MM.1S (cell line): ENCODE results near the gene PACS2.

ENCODE experiments used
- DNase-seq: peaks from one replicate; pipeline ENCODE4 v3.0.0-alpha.2; 2015
- H2AFZ ChIP-seq: fragments of 300-600 bp; sonication (generic); 2 replicates; pipeline ENCODE4 v1.6.0; 2016; ENCODE audit warnings: antibody characterized with exemption, low read length
- H3F3A ChIP-seq: fragments of 300-600 bp; sonication (generic); 2 replicates; pipeline ENCODE4 v1.6.1; 2016; ENCODE audit warnings: mild to moderate bottlenecking, antibody characterized with exemption, low read length, moderate library complexity, mixed read lengths; ENCODE audit not compliant: insufficient read depth
- H3K27ac ChIP-seq: fragments of 300-600 bp; sonication (generic); 2 replicates; pipeline ENCODE4 v1.5.1; 2016; ENCODE audit warnings: mild to moderate bottlenecking, low read length
- H3K27me3 ChIP-seq: fragments of 300-600 bp; sonication (generic); replicated peaks from 2 replicates; pipeline ENCODE4 v1.6.0; 2016; ENCODE audit warnings: low read length; ENCODE audit not compliant: insufficient read depth
- H3K36me3 ChIP-seq: fragments of 300-600 bp; sonication (generic); replicated peaks from 2 replicates; pipeline ENCODE4 v1.6.1; 2016; ENCODE audit warnings: mild to moderate bottlenecking, low read length, mixed read lengths; ENCODE audit not compliant: insufficient read depth
- H3K4me1 ChIP-seq: fragments of 300-600 bp; sonication (generic); 2 replicates; pipeline ENCODE4 v1.6.1; 2016; ENCODE audit warnings: low read length, mixed read lengths
- H3K4me2 ChIP-seq: fragments of 300-600 bp; sonication (generic); 2 replicates; pipeline ENCODE4 v1.6.0; 2016; ENCODE audit warnings: low read depth, low read length
- H3K4me3 ChIP-seq: fragments of 300-600 bp; sonication (generic); 2 replicates; pipeline ENCODE4 v1.5.1; 2016; ENCODE audit warnings: low read length, mixed read lengths
- H3K79me2 ChIP-seq: fragments of 300-600 bp; sonication (generic); 2 replicates; pipeline ENCODE4 v1.6.1; 2016; ENCODE audit warnings: mixed run types, low read length, mixed read lengths
- H3K9ac ChIP-seq: fragments of 300-600 bp; sonication (generic); 2 replicates; pipeline ENCODE4 v1.6.1; 2016; ENCODE audit warnings: low read length, mixed read lengths
- H3K9me2 ChIP-seq: fragments of 300-600 bp; sonication (generic); replicated peaks from 2 replicates; pipeline ENCODE4 v1.6.1; 2016; ENCODE audit warnings: mild to moderate bottlenecking, low read length, mixed read lengths; ENCODE audit not compliant: insufficient read depth
- H3K9me3 ChIP-seq: fragments of 300-600 bp; sonication (generic); replicated peaks from 2 replicates; pipeline ENCODE4 v1.6.1; 2016; ENCODE audit warnings: mild to moderate bottlenecking, low read length, mixed read lengths; ENCODE audit not compliant: insufficient read depth
- H4K20me1 ChIP-seq: fragments of 300-600 bp; sonication (generic); 2 replicates; pipeline ENCODE4 v1.6.1; 2016; ENCODE audit warnings: mild to moderate bottlenecking, low read length, moderate library complexity, mixed read lengths; ENCODE audit not compliant: insufficient read depth
- EZH2 ChIP-seq: fragments of 300-600 bp; sonication (generic); optimal IDR thresholded peaks from 2 replicates; pipeline ENCODE3; 2017; ENCODE audit warnings: low read depth, mild to moderate bottlenecking, antibody characterized with exemption, low read length, mixed read lengths
- EZH2phosphoT487 ChIP-seq: fragments of 300-600 bp; sonication (generic); IDR thresholded peaks from 2 replicates; pipeline ENCODE4 v1.6.1; 2018; ENCODE audit warnings: antibody characterized with exemption, low read length
- TF ChIP-seq, protein P1 (sequence below): fragments of 300-600 bp; sonication (generic); IDR thresholded peaks from 2 replicates; pipeline ENCODE4 v1.5.1; 2016; ENCODE audit warnings: antibody characterized with exemption, low read length, mixed read lengths

The PACS2 gene

DNA sequence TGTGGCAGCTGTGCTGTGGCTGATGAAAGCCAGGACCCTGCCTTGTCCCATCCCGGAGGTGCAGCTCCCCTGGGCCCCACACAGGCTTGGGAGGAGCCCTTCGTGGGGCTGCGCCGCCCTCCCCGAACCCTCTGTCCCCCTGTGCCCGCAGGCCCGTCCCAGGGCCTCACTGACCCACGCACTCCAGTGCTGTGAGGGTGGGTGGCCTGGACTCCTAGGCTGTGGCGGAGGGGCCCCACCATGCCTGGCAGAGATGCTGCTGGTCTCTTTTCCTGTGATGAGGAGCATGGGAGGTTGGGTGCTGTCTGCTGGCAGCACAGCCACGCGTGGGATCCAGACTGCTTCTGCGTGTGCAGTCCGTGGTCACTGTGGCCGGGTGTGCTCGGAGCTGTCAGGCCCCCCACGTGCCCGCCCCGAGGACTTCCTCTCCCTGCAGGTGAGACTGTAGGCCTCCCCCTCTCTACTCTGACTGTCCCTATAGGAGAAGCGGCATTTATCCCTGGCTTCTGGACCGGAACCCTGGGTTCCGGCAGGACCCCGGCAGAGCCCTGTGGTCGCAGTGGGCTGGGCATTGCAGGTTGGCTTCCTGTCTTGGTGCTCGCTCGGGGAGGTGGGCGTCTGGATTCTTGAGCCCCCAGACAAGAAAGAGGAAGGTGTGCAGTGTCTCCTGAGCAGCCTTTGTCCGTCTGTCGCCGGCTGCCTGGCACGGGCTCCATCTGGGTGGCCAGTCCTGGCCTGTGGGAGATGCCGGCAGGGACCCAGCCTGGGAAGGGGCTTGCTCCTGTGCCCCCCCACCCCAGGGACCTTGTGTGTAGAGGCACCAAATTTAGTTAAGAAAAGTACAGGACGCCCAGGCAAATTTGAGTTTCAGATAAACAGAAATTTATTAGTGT is 107.4 kb downstream of the PACS2 start:
- H3K36me3 ChIP-seq: no peaks in the 10 kb centered on the region
- no peak overlapping the region for H3K27ac ChIP-seq
- H3K9ac ChIP-seq: no peak overlapping the region
- H3K4me1 ChIP-seq: no peaks in the 10 kb centered on the region
- no peak overlapping the region for H3K4me3 ChIP-seq
- no peaks in the 10 kb centered on the region for H3K9me2 ChIP-seq
- H3K79me2 ChIP-seq: peaks cover 35% of the 10 kb centered on the region
- no peak for TF ChIP-seq EZH2phosphoT487
- no peak for TF ChIP-seq EZH2
- TF ChIP-seq, protein P1, sequence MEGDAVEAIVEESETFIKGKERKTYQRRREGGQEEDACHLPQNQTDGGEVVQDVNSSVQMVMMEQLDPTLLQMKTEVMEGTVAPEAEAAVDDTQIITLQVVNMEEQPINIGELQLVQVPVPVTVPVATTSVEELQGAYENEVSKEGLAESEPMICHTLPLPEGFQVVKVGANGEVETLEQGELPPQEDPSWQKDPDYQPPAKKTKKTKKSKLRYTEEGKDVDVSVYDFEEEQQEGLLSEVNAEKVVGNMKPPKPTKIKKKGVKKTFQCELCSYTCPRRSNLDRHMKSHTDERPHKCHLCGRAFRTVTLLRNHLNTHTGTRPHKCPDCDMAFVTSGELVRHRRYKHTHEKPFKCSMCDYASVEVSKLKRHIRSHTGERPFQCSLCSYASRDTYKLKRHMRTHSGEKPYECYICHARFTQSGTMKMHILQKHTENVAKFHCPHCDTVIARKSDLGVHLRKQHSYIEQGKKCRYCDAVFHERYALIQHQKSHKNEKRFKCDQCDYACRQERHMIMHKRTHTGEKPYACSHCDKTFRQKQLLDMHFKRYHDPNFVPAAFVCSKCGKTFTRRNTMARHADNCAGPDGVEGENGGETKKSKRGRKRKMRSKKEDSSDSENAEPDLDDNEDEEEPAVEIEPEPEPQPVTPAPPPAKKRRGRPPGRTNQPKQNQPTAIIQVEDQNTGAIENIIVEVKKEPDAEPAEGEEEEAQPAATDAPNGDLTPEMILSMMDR: no peak
- H2AFZ ChIP-seq: no peak overlapping the region
- H3K27me3 ChIP-seq: no peaks in the 10 kb centered on the region
- no peaks in the 10 kb centered on the region for H4K20me1 ChIP-seq
- DNase-seq: no peak
- no peak overlapping the region for H3K4me2 ChIP-seq
- no peaks in the 10 kb centered on the region for H3K9me3 ChIP-seq
- no peaks in the 10 kb centered on the region for H3F3A ChIP-seq

GRCh38 chr14:105422695-105423487 is 108.3 kb downstream of the PACS2 start:
- Histone ChIP-seq H3K27ac (no peak overlapping the region), H3K4me2 (no peak overlapping the region), H3K36me3 (no peaks in the 10 kb centered on the region), H3K9me3 (no peaks in the 10 kb centered on the region), H4K20me1 (no peaks in the 10 kb centered on the region), H3K4me1 (no peaks in the 10 kb centered on the region), H3K79me2 (peaks cover 39% of the 10 kb centered on the region), H3K27me3 (no peaks in the 10 kb centered on the region), H3K9ac (no peak overlapping the region), H2AFZ (no peak overlapping the region), H3K4me3 (no peak overlapping the region), H3F3A (no peaks in the 10 kb centered on the region), H3K9me2 (no peaks in the 10 kb centered on the region)
- DNase-seq: no peak
- no peak for TF ChIP-seq EZH2phosphoT487
- no peak for TF ChIP-seq EZH2
- TF ChIP-seq, protein P1: no peak

DNA sequence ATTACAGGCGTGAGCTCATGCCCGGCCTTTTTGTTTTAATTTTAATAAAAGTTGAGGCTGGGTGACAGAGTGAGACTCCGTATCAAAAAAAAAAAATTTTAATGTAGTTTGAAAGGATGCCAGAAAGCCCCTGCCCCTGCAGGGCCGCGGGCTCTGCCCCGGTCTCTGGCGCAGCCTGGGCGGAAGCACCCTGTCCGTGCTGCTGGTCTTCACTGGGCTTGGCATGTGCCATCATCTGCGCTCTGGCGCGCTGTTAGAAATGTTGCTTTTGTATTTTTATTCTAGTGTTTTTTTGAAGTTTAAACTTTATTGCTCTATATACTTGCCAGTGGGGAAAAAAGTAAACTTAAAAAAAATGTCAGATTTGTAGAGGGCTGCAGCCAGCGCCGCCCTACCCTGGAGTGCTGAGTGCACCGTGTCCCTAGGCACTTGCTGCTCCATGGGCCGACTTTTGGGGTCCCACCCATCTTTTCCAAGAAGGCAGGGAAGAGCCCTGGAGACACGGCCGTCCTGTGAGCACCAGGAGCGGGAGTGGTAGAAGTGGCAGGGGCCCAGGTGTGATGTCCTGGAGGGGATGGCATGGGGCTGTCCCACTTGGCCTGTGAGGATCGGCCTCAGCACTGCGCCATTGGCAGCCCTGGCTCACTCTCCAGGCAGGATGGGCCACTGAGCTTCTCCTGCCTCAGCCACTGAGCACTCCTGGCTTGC is 109.1 kb downstream of the PACS2 start:
- H3K4me2 ChIP-seq: no peak overlapping the region

More for the DNA sequence above, 109.1 kb downstream of the PACS2 start:
- no peak for DNase-seq
- Histone ChIP-seq H3K36me3 (no peaks in the 10 kb centered on the region), H3K9me3 (no peaks in the 10 kb centered on the region), H3K9ac (no peak overlapping the region), H3K79me2 (peaks cover 39% of the 10 kb centered on the region), H3K4me3 (no peak overlapping the region), H3K27ac (no peak overlapping the region), H3K9me2 (no peaks in the 10 kb centered on the region), H3K4me1 (no peaks in the 10 kb centered on the region), H2AFZ (no peak overlapping the region), H4K20me1 (no peaks in the 10 kb centered on the region), H3K27me3 (no peaks in the 10 kb centered on the region), H3F3A (no peaks in the 10 kb centered on the region)
- no peak for TF ChIP-seq EZH2phosphoT487
- TF ChIP-seq, protein P1: no peak
- TF ChIP-seq EZH2: no peak
